HG02943 (cell line): ENCODE measurements around the gene ARF1.

ENCODE experiments used
- ATAC-seq: cut with Tn5 transposase; IDR thresholded peaks from one replicate; pipeline ENCODE4 v1.9.1; 2021; ENCODE audit warnings: mild to moderate bottlenecking, low read depth, moderate library complexity; ENCODE audit not compliant: unreplicated experiment

ARF1 gene

GRCh38 chr1:228068359-228068758 is 14.1 kb upstream of the ARF1 start:
- ATAC-seq, result no peak

- no peak for ATAC-seq
These were observed 12.3 kb upstream of the ARF1 start for GRCh38 chr1:228070173-228070572.

- ATAC-seq, result no peak
These were observed 11.7 kb upstream of the ARF1 start for GRCh38 chr1:228070851-228071250.

GRCh38 chr1:228071839-228072657 is 10.5 kb upstream of the ARF1 start:
- no peak for ATAC-seq

- ATAC-seq, result no peak
These were observed 9.9 kb upstream of the ARF1 start for GRCh38 chr1:228072658-228073043.

GRCh38 chr1:228073061-228073856 is 9.2 kb upstream of the ARF1 start:
- no peak for ATAC-seq

- ATAC-seq, result no peak
These were observed 8.5 kb upstream of the ARF1 start for GRCh38 chr1:228073857-228074545.

GRCh38 chr1:228074954-228075730 is 7.4 kb upstream of the ARF1 start:
- ATAC-seq, result no peak

GRCh38 chr1:228075801-228076271 is 6.7 kb upstream of the ARF1 start:
- ATAC-seq, result no peak

- no peak for ATAC-seq
These were observed 5.6 kb upstream of the ARF1 start for GRCh38 chr1:228076796-228077430.

- ATAC-seq, result no peak
These were observed 4.8 kb upstream of the ARF1 start for GRCh38 chr1:228077565-228078330.

- ATAC-seq, result no peak
These were observed 3.5 kb upstream of the ARF1 start for GRCh38 chr1:228079013-228079412.

GRCh38 chr1:228079601-228080263 is 2.8 kb upstream of the ARF1 start:
- ATAC-seq, result no peak

GRCh38 chr1:228081144-228081543 is 1.4 kb upstream of the ARF1 start:
- ATAC-seq, result no peak

GRCh38 chr1:228081578-228082213 is 812 bp upstream of the ARF1 start:
- peak; percentile 16 for ATAC-seq

GRCh38 chr1:228082918-228083870 is 686 bp downstream of the ARF1 start:
- ATAC-seq, result peak; percentile 14

GRCh38 chr1:228083871-228084278 is 1.4 kb downstream of the ARF1 start:
- ATAC-seq, result no peak
